ENCODE measurements around the gene SNX10.

DNA sequence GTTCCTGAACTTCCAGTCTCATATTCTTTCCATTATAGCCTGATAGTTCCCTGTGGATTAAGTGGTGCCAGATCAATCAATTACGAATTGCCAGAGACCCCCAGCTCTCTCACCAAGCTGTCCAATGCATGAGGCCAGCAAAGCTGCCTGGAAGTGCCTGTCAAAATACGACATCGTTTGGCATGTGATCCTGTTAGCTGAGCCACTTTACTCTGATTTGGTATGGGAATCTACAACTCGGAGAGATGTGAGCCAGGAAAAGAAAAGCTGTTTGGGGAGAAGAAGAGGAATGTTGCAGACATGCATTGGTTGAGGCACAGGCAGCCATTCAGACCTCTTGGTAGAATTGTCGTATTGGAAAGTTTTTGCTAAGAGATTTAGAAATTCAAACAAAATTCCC is 3.9 kb downstream of the SNX10 start:
- TF ChIP-seq, protein P1, sequence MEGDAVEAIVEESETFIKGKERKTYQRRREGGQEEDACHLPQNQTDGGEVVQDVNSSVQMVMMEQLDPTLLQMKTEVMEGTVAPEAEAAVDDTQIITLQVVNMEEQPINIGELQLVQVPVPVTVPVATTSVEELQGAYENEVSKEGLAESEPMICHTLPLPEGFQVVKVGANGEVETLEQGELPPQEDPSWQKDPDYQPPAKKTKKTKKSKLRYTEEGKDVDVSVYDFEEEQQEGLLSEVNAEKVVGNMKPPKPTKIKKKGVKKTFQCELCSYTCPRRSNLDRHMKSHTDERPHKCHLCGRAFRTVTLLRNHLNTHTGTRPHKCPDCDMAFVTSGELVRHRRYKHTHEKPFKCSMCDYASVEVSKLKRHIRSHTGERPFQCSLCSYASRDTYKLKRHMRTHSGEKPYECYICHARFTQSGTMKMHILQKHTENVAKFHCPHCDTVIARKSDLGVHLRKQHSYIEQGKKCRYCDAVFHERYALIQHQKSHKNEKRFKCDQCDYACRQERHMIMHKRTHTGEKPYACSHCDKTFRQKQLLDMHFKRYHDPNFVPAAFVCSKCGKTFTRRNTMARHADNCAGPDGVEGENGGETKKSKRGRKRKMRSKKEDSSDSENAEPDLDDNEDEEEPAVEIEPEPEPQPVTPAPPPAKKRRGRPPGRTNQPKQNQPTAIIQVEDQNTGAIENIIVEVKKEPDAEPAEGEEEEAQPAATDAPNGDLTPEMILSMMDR (IDR thresholded peaks at IDR 0.05) = no peak
- no peak for TF ChIP-seq POLR2A (IDR thresholded peaks at IDR 0.05)

Measured in body of pancreas (tissue), 4 donors.